Endothelial cell (in vitro differentiated cells): ENCODE results near the gene SCP2. TPM values are rescaled to one million over a fixed set of nuclear protein-coding genes. Genes with fewer than 3 reads are reported as not detected.

Source experiments
- DNase-seq: peaks from one replicate; pipeline ENCODE4 v3.0.0; 2021; ENCODE audit warnings: low spot score
- H3K27ac Mint-ChIP-seq: one replicate; pipeline ENCODE4 v1.8.0; 2021; ENCODE audit warnings: mixed read lengths, inconsistent platforms; ENCODE audit not compliant: unreplicated experiment
- H3K27me3 Mint-ChIP-seq: one replicate; pipeline ENCODE4 v1.8.0; 2021; ENCODE audit warnings: mild to moderate bottlenecking, moderate library complexity, mixed read lengths, inconsistent platforms; ENCODE audit not compliant: unreplicated experiment
- H3K36me3 Mint-ChIP-seq: one replicate; pipeline ENCODE4 v1.8.0; 2021; ENCODE audit warnings: mild to moderate bottlenecking, low read depth, mixed read lengths, inconsistent platforms; ENCODE audit not compliant: unreplicated experiment
- H3K4me1 Mint-ChIP-seq: one replicate; pipeline ENCODE4 v1.8.0; 2021; ENCODE audit warnings: mild to moderate bottlenecking, mixed read lengths, inconsistent platforms; ENCODE audit not compliant: unreplicated experiment
- H3K4me3 Mint-ChIP-seq: one replicate; pipeline ENCODE4 v1.8.0; 2021; ENCODE audit warnings: mild to moderate bottlenecking, mixed read lengths, inconsistent platforms; ENCODE audit not compliant: unreplicated experiment
- H3K9me3 Mint-ChIP-seq: one replicate; pipeline ENCODE4 v1.8.0; 2021; ENCODE audit warnings: mixed read lengths, inconsistent platforms; ENCODE audit not compliant: unreplicated experiment
- CTCF ChIP-seq: fragments of 200-600 bp; sonication (generic); IDR thresholded peaks from one replicate; pipeline ENCODE4 v1.5.0; 2021; ENCODE audit warnings: antibody characterized with exemption; ENCODE audit not compliant: unreplicated experiment
- total RNA-seq: library from RNA; stranded (reverse); fragmentation: NEBNext Ultra II Directional; extraction: Animal tissue kit (Norgen Biotek cat#: 25700); gene quantifications from one replicate; pipeline ENCODE4 v1.2.1, GENCODE V29; 2021; ENCODE audit not compliant: unreplicated experiment

The SCP2 gene
- total RNA-seq, 1 donor from 2014 or later = 93.2 TPM

DNA sequence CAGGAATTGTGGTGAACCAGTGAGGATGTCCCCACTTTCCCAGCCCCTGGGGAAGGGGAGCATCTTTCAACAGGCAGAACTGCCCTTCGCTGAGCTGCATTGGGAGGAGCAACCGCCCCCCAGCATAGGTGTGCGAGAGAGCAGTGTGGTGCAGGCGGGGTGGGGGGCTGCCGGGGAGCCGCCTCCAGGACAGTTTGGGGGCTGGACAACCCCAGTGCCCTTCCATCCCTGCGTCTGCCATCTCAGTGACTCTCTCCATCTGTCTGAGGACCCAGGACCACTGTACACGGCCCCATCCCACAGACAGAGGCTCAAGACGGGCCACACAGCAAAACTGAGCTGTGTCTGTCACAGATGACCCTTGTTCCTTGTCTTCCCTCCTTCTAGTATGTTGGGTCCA lies 149.1 kb downstream of the SCP2 start:
- Mint-ChIP-seq H3K4me1 (no peaks in the 10 kb centered on the region), H3K9me3 (no peaks in the 10 kb centered on the region), H3K4me3 (no peak overlapping the region), H3K27me3 (peaks cover 8% of the 10 kb centered on the region), H3K36me3 (no peaks in the 10 kb centered on the region), H3K27ac (no peak overlapping the region)
- no peak for TF ChIP-seq CTCF
- no peak for DNase-seq

GRCh38 chr1:53076721-53077598 lies 149.9 kb downstream of the SCP2 start:
- Mint-ChIP-seq H3K36me3 (no peaks in the 10 kb centered on the region), H3K27ac (no peak overlapping the region), H3K4me3 (no peak overlapping the region), H3K9me3 (no peaks in the 10 kb centered on the region), H3K4me1 (peaks cover 3% of the 10 kb centered on the region), H3K27me3 (peaks cover 8% of the 10 kb centered on the region)
- TF ChIP-seq CTCF = no peak
- DNase-seq = no peak

DNA sequence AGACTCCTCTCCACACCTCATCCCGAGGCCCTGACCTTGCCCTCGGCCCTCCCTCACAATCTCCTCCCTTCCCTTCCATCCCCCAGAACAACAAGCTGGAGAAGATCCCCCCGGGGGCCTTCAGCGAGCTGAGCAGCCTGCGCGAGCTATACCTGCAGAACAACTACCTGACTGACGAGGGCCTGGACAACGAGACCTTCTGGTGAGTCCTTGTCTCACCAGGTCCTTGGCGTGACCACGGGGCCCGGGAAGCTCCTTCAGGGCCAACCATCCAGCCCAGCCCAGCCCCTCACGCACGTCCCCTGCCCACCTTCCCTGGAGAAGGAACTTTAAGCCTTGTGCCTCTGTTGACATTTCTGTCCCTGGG lies 150.5 kb downstream of the SCP2 start:
- H3K4me1 Mint-ChIP-seq = peaks cover 8% of the 10 kb centered on the region
- H3K27me3 Mint-ChIP-seq = peaks cover 8% of the 10 kb centered on the region
- H3K27ac Mint-ChIP-seq = no peak overlapping the region
- no peak overlapping the region for H3K4me3 Mint-ChIP-seq
- no peaks in the 10 kb centered on the region for H3K36me3 Mint-ChIP-seq
- DNase-seq = no peak
- no peaks in the 10 kb centered on the region for H3K9me3 Mint-ChIP-seq
- no peak for TF ChIP-seq CTCF

- Mint-ChIP-seq H3K27ac (no peak overlapping the region), H3K27me3 (peaks cover 10% of the 10 kb centered on the region), H3K36me3 (no peaks in the 10 kb centered on the region), H3K4me3 (no peak overlapping the region), H3K4me1 (peaks cover 17% of the 10 kb centered on the region), H3K9me3 (no peaks in the 10 kb centered on the region)
- DNase-seq = no peak
- TF ChIP-seq CTCF = no peak
Measured at GRCh38 chr1:53078333-53079101, 151.4 kb downstream of the SCP2 start.

DNA sequence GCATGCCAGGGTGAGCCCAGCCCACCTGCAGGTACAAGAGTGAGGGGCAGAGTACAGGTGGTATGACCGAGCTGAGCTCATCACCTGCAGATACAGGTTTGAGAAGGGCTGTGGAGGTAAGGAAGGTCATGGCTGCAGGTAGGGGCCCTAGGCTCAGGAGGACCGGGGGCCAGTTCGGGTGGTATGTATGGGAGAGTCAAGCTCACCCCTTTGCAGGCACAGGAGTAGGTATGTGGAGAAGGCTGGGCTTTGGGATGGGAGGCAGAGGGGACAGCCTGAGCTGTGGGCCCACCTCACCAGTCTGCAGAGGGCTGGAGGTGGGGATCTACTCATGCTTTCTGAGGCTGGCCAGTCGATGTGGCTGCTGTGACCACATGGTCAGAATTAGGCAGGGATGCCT lies 152.2 kb downstream of the SCP2 start:
- peaks cover 17% of the 10 kb centered on the region for H3K4me1 Mint-ChIP-seq
- no peak for TF ChIP-seq CTCF
- DNase-seq = no peak
- peaks cover 10% of the 10 kb centered on the region for H3K27me3 Mint-ChIP-seq
- no peaks in the 10 kb centered on the region for H3K9me3 Mint-ChIP-seq
- no peak overlapping the region for H3K27ac Mint-ChIP-seq
- H3K4me3 Mint-ChIP-seq = no peak overlapping the region
- H3K36me3 Mint-ChIP-seq = no peaks in the 10 kb centered on the region
